Fibroblast of skin of back (primary cell): ENCODE measurements around the gene POTEB2. TPM values are rescaled to one million over a fixed set of nuclear protein-coding genes. Genes with fewer than 3 reads are reported as not detected.
"Not testable (repeated sequence)": the region's sequence is repeated elsewhere in the genome, so short reads cannot be mapped to it uniquely, and the experiment has no call there.

Experiments
- DNase-seq: peaks from one replicate; pipeline ENCODE4 v3.0.0-alpha.2; 2013
- polyA plus RNA-seq, 2 experiments: library from polyadenylated mRNA; unstranded; fragments of 120-200 nt; gene quantifications; one replicate each; pipeline ENCODE4 v1.2.1, GENCODE V29; 2013; ENCODE audit not compliant: insufficient read length in 2 of 2

The POTEB2 gene
- polyA plus RNA-seq (2013, experiment 1 of 2; ENCODE audit: insufficient read length): not detected
- polyA plus RNA-seq (2013, experiment 2 of 2; ENCODE audit: insufficient read length): not detected

DNA sequence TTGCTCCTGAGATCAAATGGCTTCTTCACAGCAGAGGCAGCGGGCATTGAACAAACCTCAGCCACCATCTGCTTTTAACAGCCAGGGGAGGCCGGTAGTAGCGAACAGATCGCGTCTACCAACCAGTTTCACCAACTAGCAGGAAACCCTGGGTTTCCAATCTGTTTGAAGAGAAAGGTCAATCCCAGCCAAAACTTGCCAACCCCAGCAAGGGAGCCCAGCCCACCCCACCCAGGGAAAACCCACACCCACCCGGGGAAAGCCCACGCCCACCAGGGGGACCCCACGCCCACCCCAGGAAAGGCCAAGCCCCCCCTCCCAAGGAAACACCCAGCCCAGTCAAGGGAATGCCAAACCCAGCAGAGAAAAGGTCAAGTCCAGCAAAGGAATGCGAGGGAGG is at the start of gene POTEB2:
Gene POTEB2 (minus strand): TSS at position 101 of the 400 bp plus-strand sequence. CDS start 33 bp downstream, at position 68.
- DNase-seq: not testable (repeated sequence)

- not testable (repeated sequence) for DNase-seq
Observed at GRCh38 chr15:20879916-20880315, 13.8 kb upstream of the POTEB2 start.

DNA sequence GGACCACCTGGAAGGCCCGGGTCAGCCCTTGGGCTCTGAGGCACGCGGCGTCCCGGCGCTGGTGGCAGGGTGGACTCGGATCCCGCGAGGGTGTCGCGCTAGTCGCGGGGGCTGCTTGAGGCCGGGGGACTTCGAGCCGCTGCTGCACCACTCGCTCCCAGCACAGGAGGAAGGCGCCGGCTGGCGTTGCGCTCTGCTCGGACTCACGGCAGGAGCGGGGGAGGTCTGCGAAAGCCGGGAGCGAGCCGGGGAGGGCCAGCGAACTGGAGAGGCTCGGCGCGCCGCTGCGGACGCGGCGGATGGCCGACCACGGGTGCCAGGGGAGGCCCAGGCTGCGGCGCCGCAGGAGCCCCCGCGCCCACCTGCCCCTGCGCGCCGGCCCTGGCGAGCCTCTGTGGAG is 12.3 kb upstream of the POTEB2 start:
- not testable (repeated sequence) for DNase-seq

GRCh38 chr15:20877819-20878218 is 11.7 kb upstream of the POTEB2 start:
- not testable (repeated sequence) for DNase-seq
